Measurements from ENCODE around the gene PLOD1.
A peak's percentile ranks its signal among the peaks of the same experiment; 100 is the strongest.

The PLOD1 gene

DNA sequence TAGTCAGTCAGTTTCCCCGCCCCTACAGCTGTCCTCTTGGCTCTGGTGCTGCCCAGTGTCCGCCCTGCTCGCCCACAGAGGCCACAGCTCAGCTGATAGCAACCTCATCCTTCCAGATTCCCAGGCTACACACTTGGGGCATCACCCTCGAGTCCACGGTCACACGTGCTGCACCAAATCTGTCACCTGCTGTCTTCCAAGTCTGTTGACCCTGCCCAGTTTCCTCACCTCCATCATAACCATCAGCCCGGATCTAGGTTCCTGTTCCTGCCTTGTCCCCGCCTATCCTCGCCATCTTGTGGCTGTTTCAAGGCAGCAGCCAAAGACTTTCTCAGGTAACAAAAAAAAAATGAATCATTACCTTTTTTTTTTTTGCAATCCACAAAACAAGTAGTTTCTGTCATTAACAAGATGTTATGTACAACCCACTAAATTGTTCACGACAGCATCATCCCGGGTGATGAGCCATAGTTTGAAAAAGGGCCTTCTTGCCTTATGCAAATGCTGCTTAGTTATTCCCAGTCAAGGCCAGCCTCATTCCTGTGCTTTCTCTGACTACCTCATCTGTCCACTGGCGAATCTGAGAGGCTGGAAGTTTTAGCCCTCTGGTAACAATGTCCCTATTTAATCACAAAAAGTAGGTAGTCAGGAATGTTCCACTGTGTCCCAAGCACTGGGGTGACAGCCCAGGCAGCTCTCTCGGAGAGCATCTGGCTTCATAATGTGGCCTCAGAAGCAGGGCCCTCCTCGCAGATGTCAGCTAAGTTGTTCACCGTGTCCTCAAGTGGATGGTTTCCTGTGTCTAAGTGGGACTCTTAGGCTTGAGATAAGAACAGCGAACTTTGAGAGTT lies 79.8 kb downstream of the PLOD1 start:
- H3K79me2 ChIP-seq (ENCODE audit: insufficient read depth, low read length), result peaks cover 1% of the 10 kb centered on the region
- peaks cover 38% of the 10 kb centered on the region for H3K36me3 ChIP-seq (ENCODE audit: insufficient read depth, low read length)
- H3K9ac ChIP-seq (ENCODE audit: low read depth, low read length), result no peak overlapping the region
- H2AFZ ChIP-seq (ENCODE audit: low read depth, low read length), result no peak overlapping the region
- no peaks in the 10 kb centered on the region for H3K9me3 ChIP-seq (ENCODE audit: insufficient read depth, low read length, severe bottlenecking)
- H3K4me2 ChIP-seq (ENCODE audit: insufficient read depth, low read length), result no peak overlapping the region
- H4K20me1 ChIP-seq (ENCODE audit: insufficient read depth, low read length), result no peaks in the 10 kb centered on the region
- DNase-seq, result no peak
- ATAC-seq (ENCODE audit: insufficient read depth, low read depth), result no peak
- no peak overlapping the region for H3K27ac ChIP-seq (ENCODE audit: low read length)
- no peaks in the 10 kb centered on the region for H3K27me3 ChIP-seq (ENCODE audit: insufficient read depth, low read length, poor library complexity)
- H3K4me3 ChIP-seq (ENCODE audit: low read depth in 1 of 2, low read length in 2 of 2), result no peak overlapping the region
- TF ChIP-seq EZH2 (IDR thresholded peaks at IDR 0.05; ENCODE audit: borderline replicate concordance, low read depth, low read length, severe bottlenecking) (no peak), CTCF (IDR thresholded peaks at IDR 0.05; ENCODE audit: borderline replicate concordance, extremely low read depth, low read length, poor library complexity, severe bottlenecking) (peak; percentile 23)
- peaks cover 8% of the 10 kb centered on the region for H3K4me1 ChIP-seq (ENCODE audit: insufficient read depth, low read length)

- DNase-seq, result no peak
- Histone ChIP-seq H3K4me2 (ENCODE audit: insufficient read depth, low read length) (no peak overlapping the region), H3K4me1 (ENCODE audit: insufficient read depth, low read length) (peaks cover 11% of the 10 kb centered on the region), H3K27me3 (ENCODE audit: insufficient read depth, low read length, poor library complexity) (no peaks in the 10 kb centered on the region), H3K27ac (ENCODE audit: low read length) (no peak overlapping the region), H3K9me3 (ENCODE audit: insufficient read depth, low read length, severe bottlenecking) (no peaks in the 10 kb centered on the region), H2AFZ (ENCODE audit: low read depth, low read length) (no peak overlapping the region), H3K79me2 (ENCODE audit: insufficient read depth, low read length) (peaks cover 8% of the 10 kb centered on the region), H4K20me1 (ENCODE audit: insufficient read depth, low read length) (no peaks in the 10 kb centered on the region), H3K9ac (ENCODE audit: low read depth, low read length) (no peak overlapping the region), H3K36me3 (ENCODE audit: insufficient read depth, low read length) (peaks cover 31% of the 10 kb centered on the region), H3K4me3 (ENCODE audit: low read depth in 1 of 2, low read length in 2 of 2) (no peak overlapping the region)
- no peak for ATAC-seq (ENCODE audit: insufficient read depth, low read depth)
- TF ChIP-seq EZH2 (IDR thresholded peaks at IDR 0.05; ENCODE audit: borderline replicate concordance, low read depth, low read length, severe bottlenecking), result no peak
- no peak for TF ChIP-seq CTCF (IDR thresholded peaks at IDR 0.05; ENCODE audit: borderline replicate concordance, extremely low read depth, low read length, poor library complexity, severe bottlenecking)
These were observed 80.5 kb downstream of the PLOD1 start for GRCh38 chr1:12015001-12015491.

DNA sequence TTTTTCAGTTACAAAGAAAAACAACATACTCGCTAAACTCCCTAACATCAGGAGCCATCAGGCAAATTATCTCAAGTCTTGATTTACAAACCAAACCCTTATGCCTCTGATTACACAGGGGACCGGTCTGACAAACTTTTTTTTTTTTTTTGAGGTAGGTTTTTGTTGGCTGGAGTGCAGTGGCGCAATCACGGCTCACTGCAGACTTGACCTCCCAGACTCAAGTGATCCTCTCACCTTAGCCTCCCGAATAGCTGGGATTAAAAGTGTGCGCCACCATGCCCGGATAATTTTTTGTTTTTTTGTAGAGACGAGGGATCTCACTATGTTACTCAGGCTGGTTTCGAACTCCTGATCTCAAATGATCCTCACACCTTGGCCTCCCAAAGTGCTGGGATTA lies 81.0 kb downstream of the PLOD1 start:
- ATAC-seq (ENCODE audit: insufficient read depth, low read depth) (no peak), DNase-seq (no peak)
- peaks cover 13% of the 10 kb centered on the region for H3K79me2 ChIP-seq (ENCODE audit: insufficient read depth, low read length)
- no peak overlapping the region for H3K27ac ChIP-seq (ENCODE audit: low read length)
- no peak for TF ChIP-seq EZH2 (IDR thresholded peaks at IDR 0.05; ENCODE audit: borderline replicate concordance, low read depth, low read length, severe bottlenecking)
- TF ChIP-seq CTCF (IDR thresholded peaks at IDR 0.05; ENCODE audit: borderline replicate concordance, extremely low read depth, low read length, poor library complexity, severe bottlenecking), result no peak
- no peak overlapping the region for H3K4me3 ChIP-seq (ENCODE audit: low read depth in 1 of 2, low read length in 2 of 2)
- peaks cover 15% of the 10 kb centered on the region for H3K4me1 ChIP-seq (ENCODE audit: insufficient read depth, low read length)
- H3K9me3 ChIP-seq (ENCODE audit: insufficient read depth, low read length, severe bottlenecking), result no peaks in the 10 kb centered on the region
- no peak overlapping the region for H2AFZ ChIP-seq (ENCODE audit: low read depth, low read length)
- no peak overlapping the region for H3K9ac ChIP-seq (ENCODE audit: low read depth, low read length)
- no peaks in the 10 kb centered on the region for H4K20me1 ChIP-seq (ENCODE audit: insufficient read depth, low read length)
- no peaks in the 10 kb centered on the region for H3K27me3 ChIP-seq (ENCODE audit: insufficient read depth, low read length, poor library complexity)
- H3K36me3 ChIP-seq (ENCODE audit: insufficient read depth, low read length), result peaks cover 27% of the 10 kb centered on the region
- H3K4me2 ChIP-seq (ENCODE audit: insufficient read depth, low read length), result no peak overlapping the region

Data from DND-41 (cell line).